Mesothelial cell of epicardium (in vitro differentiated cells): ENCODE results near the gene PCCA. TPM values are rescaled to one million over a fixed set of nuclear protein-coding genes. Genes with fewer than 3 reads are reported as not detected.

Experiments
- DNase-seq, 2 experiments: peaks; one replicate each; pipeline ENCODE4 v3.0.0; 2021; ENCODE audit warnings: low spot score in 2 of 2; ENCODE audit not compliant: unreplicated experiment in 2 of 2
- H3K27ac Mint-ChIP-seq: 2 replicates; pipeline ENCODE4 v1.8.0; 2021; ENCODE audit warnings: mixed read lengths
- H3K27me3 Mint-ChIP-seq: 2 replicates; pipeline ENCODE4 v1.8.0; 2021; ENCODE audit warnings: low read depth, mixed read lengths
- H3K36me3 Mint-ChIP-seq: 2 replicates; pipeline ENCODE4 v1.8.0; 2021; ENCODE audit warnings: mixed read lengths
- H3K4me1 Mint-ChIP-seq: 2 replicates; pipeline ENCODE4 v1.8.0; 2021; ENCODE audit warnings: mixed read lengths
- H3K4me3 Mint-ChIP-seq: 2 replicates; pipeline ENCODE4 v1.8.0; 2021; ENCODE audit warnings: mild to moderate bottlenecking, moderate library complexity, mixed read lengths
- H3K9me3 Mint-ChIP-seq: 2 replicates; pipeline ENCODE4 v1.8.0; 2021; ENCODE audit warnings: mixed read lengths
- CTCF ChIP-seq: fragments of 200-600 bp; sonication (generic); IDR thresholded peaks from one replicate; pipeline ENCODE4 v1.5.0; 2021; ENCODE audit warnings: antibody characterized with exemption; ENCODE audit not compliant: unreplicated experiment
- total RNA-seq: library from RNA; stranded (reverse); gene quantifications from 3 replicates; pipeline ENCODE4 v1.2.1, GENCODE V29; 2021

PCCA gene
- total RNA-seq, 1 donor from 2014 or later: 41.6 TPM

DNA sequence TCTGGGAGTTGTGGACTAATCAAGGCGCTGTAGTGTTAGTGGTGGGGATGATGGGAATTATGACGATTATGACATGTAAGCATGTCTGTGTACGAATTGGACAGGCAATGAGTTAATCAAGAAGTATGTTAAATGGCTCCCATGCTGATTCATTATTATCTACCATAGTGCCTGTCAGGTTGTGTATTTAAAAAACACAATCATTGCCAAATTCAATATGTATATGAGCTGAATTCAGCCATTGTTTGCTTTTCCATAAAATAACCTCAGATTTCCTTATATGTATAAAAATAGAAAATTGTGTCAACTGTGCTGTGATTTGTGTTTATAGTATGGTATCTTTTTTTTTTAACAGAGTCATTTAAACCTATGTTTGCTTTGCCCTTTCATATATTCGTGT, 37.1 kb downstream of the PCCA start:
- Mint-ChIP-seq H3K4me1 (peaks cover 4% of the 10 kb centered on the region), H3K4me3 (no peak overlapping the region), H3K27me3 (no peaks in the 10 kb centered on the region), H3K9me3 (peaks cover 11% of the 10 kb centered on the region), H3K36me3 (peaks cover 12% of the 10 kb centered on the region), H3K27ac (no peak overlapping the region)
- DNase-seq: no peak
- TF ChIP-seq CTCF: no peak

- no peak for DNase-seq
- no peak for TF ChIP-seq CTCF
- H3K36me3 Mint-ChIP-seq: peaks cover 4% of the 10 kb centered on the region
- H3K4me1 Mint-ChIP-seq: peaks cover 4% of the 10 kb centered on the region
- H3K27me3 Mint-ChIP-seq: no peaks in the 10 kb centered on the region
- H3K27ac Mint-ChIP-seq: no peak overlapping the region
- no peaks in the 10 kb centered on the region for H3K9me3 Mint-ChIP-seq
- H3K4me3 Mint-ChIP-seq: no peak overlapping the region
These were observed 39.5 kb downstream of the PCCA start for GRCh38 chr13:100128373-100128772.

DNA sequence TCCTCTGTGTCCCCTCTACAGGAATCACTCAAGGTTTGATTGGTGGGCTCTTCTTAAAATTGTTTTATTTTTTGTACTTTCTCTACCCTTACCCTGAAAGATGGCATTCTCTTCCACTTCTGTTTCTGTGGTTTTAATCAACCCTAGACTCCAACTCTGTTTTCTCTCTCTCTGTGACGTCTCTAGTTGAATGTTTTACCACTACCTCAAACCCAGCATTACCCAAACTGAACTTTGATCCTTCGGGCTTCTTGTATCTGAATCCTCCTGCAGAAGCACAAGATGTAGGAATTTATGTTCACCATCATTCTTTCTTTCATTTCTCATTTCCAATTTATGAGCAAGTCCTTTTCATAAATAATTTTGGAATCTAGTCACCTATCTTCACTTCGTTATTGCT, 39.9 kb downstream of the PCCA start:
- Mint-ChIP-seq H3K36me3 (peaks cover 7% of the 10 kb centered on the region), H3K27ac (no peak overlapping the region), H3K4me3 (no peak overlapping the region), H3K27me3 (no peaks in the 10 kb centered on the region), H3K9me3 (no peaks in the 10 kb centered on the region), H3K4me1 (peaks cover 4% of the 10 kb centered on the region)
- no peak for TF ChIP-seq CTCF
- DNase-seq: no peak

GRCh38 chr13:100129605-100130004, 40.7 kb downstream of the PCCA start:
- H3K27me3 Mint-ChIP-seq: no peaks in the 10 kb centered on the region
- H3K9me3 Mint-ChIP-seq: no peaks in the 10 kb centered on the region
- peaks cover 4% of the 10 kb centered on the region for H3K4me1 Mint-ChIP-seq
- no peak for DNase-seq
- H3K27ac Mint-ChIP-seq: no peak overlapping the region
- no peak overlapping the region for H3K4me3 Mint-ChIP-seq
- peaks cover 11% of the 10 kb centered on the region for H3K36me3 Mint-ChIP-seq
- no peak for TF ChIP-seq CTCF

DNA sequence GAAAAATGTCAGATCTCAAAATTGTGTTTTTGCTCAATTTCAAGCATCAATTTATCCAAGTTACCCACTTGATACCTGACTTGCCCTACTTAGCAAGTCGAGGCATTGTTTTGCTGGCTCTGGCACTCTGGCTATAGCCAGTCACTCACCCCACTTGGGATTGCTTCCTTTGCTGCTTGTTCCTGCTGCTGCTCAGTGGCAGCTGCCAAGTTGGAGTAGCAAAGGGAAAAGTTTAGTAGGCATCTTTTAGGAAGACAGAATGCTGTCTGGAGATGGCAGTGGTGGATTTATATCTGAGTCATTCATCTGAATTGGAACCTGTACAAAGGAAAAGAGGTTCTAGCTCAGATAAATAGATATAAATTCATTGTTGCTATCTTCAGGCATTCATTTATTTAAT, 41.2 kb downstream of the PCCA start:
- H3K27ac Mint-ChIP-seq: no peak overlapping the region
- H3K36me3 Mint-ChIP-seq: peaks cover 11% of the 10 kb centered on the region
- H3K9me3 Mint-ChIP-seq: no peaks in the 10 kb centered on the region
- no peak for TF ChIP-seq CTCF
- H3K4me1 Mint-ChIP-seq: peaks cover 4% of the 10 kb centered on the region
- H3K27me3 Mint-ChIP-seq: no peaks in the 10 kb centered on the region
- no peak for DNase-seq
- H3K4me3 Mint-ChIP-seq: no peak overlapping the region

GRCh38 chr13:100130930-100131511, 42.1 kb downstream of the PCCA start:
- no peaks in the 10 kb centered on the region for H3K9me3 Mint-ChIP-seq
- peaks cover 11% of the 10 kb centered on the region for H3K36me3 Mint-ChIP-seq
- H3K27ac Mint-ChIP-seq: no peak overlapping the region
- no peak overlapping the region for H3K4me3 Mint-ChIP-seq
- H3K4me1 Mint-ChIP-seq: peaks cover 4% of the 10 kb centered on the region
- no peaks in the 10 kb centered on the region for H3K27me3 Mint-ChIP-seq
- DNase-seq: no peak
- no peak for TF ChIP-seq CTCF
